Activated CD8-positive, alpha-beta T cell treated with anti-CD3 and anti-CD28 coated beads for 36 hours (primary cell): ENCODE measurements around the gene LRMDA. TPM values are rescaled to one million over a fixed set of nuclear protein-coding genes. Genes with fewer than 3 reads are reported as not detected.

Source experiments
- ATAC-seq: fragments of 200-7000 bp; cut with Tn5 transposase; one replicate; pipeline ENCODE4 v1.10.0; 2021; ENCODE audit warnings: mild to moderate bottlenecking, moderate library complexity
- CTCF ChIA-PET: fragments of 350-600 bp; sonication (Branson Sonifier 250); formaldehyde crosslinking; loops from one replicate; lab custom pipeline; 2021; ENCODE audit warnings: antibody characterized with exemption; lab: Charles Lee
- POLR2A ChIA-PET: fragments of 350-600 bp; sonication (Branson Sonifier 250); formaldehyde crosslinking; loops from one replicate; lab custom pipeline; 2021; ENCODE audit warnings: antibody characterized with exemption; lab: Charles Lee
- DNase-seq: peaks from one replicate; pipeline ENCODE4 v3.0.0-alpha.2; 2020
- H3K27ac Mint-ChIP-seq: one replicate; pipeline ENCODE4 v1.8.0; 2021; ENCODE audit warnings: mild to moderate bottlenecking, mixed read lengths
- H3K27me3 Mint-ChIP-seq: one replicate; pipeline ENCODE4 v1.8.0; 2021; ENCODE audit warnings: mixed read lengths
- H3K36me3 Mint-ChIP-seq: one replicate; pipeline ENCODE4 v1.8.0; 2021; ENCODE audit warnings: low read depth, mixed read lengths
- H3K4me1 Mint-ChIP-seq: one replicate; pipeline ENCODE4 v1.8.0; 2021; ENCODE audit warnings: low read depth, mixed read lengths
- H3K4me3 Mint-ChIP-seq: one replicate; pipeline ENCODE4 v1.8.0; 2021; ENCODE audit warnings: mild to moderate bottlenecking, moderate library complexity, mixed read lengths
- H3K9me3 Mint-ChIP-seq: one replicate; pipeline ENCODE4 v1.8.0; 2021; ENCODE audit warnings: mixed read lengths
- intact Hi-C: fragments of 100-400 bp; cut with micrococcal nuclease; formaldehyde crosslinking; loops from one replicate; pipeline ENCODE4 v1.10.0; 2022
- total RNA-seq, 2 experiments: library from RNA; stranded (reverse); gene quantifications; one replicate each; pipeline ENCODE4 v1.2.3, GENCODE V29; 2021
- TF ChIP-seq, protein P1 (sequence below): fragments of 200-600 bp; IDR thresholded peaks from one replicate; pipeline ENCODE4 v1.8.0; 2022; ENCODE audit warnings: antibody characterized with exemption, mild to moderate bottlenecking

The LRMDA gene
- total RNA-seq, 2 experiments from 2014 or later: not detected

- Mint-ChIP-seq H3K4me3 (no peak overlapping the region), H3K4me1 (no peaks in the 10 kb centered on the region), H3K36me3 (no peaks in the 10 kb centered on the region), H3K27ac (no peak overlapping the region), H3K27me3 (peaks cover 2% of the 10 kb centered on the region), H3K9me3 (no peaks in the 10 kb centered on the region)
- ChIA-PET POLR2A (no interaction called here), CTCF (no interaction called here)
- intact Hi-C loops: no loop called here
- DNase-seq (no peak), ATAC-seq (no peak)
- TF ChIP-seq, protein P1, sequence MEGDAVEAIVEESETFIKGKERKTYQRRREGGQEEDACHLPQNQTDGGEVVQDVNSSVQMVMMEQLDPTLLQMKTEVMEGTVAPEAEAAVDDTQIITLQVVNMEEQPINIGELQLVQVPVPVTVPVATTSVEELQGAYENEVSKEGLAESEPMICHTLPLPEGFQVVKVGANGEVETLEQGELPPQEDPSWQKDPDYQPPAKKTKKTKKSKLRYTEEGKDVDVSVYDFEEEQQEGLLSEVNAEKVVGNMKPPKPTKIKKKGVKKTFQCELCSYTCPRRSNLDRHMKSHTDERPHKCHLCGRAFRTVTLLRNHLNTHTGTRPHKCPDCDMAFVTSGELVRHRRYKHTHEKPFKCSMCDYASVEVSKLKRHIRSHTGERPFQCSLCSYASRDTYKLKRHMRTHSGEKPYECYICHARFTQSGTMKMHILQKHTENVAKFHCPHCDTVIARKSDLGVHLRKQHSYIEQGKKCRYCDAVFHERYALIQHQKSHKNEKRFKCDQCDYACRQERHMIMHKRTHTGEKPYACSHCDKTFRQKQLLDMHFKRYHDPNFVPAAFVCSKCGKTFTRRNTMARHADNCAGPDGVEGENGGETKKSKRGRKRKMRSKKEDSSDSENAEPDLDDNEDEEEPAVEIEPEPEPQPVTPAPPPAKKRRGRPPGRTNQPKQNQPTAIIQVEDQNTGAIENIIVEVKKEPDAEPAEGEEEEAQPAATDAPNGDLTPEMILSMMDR: no peak
These were observed 249.9 kb downstream of the LRMDA start for GRCh38 chr10:75681334-75681733.

DNA sequence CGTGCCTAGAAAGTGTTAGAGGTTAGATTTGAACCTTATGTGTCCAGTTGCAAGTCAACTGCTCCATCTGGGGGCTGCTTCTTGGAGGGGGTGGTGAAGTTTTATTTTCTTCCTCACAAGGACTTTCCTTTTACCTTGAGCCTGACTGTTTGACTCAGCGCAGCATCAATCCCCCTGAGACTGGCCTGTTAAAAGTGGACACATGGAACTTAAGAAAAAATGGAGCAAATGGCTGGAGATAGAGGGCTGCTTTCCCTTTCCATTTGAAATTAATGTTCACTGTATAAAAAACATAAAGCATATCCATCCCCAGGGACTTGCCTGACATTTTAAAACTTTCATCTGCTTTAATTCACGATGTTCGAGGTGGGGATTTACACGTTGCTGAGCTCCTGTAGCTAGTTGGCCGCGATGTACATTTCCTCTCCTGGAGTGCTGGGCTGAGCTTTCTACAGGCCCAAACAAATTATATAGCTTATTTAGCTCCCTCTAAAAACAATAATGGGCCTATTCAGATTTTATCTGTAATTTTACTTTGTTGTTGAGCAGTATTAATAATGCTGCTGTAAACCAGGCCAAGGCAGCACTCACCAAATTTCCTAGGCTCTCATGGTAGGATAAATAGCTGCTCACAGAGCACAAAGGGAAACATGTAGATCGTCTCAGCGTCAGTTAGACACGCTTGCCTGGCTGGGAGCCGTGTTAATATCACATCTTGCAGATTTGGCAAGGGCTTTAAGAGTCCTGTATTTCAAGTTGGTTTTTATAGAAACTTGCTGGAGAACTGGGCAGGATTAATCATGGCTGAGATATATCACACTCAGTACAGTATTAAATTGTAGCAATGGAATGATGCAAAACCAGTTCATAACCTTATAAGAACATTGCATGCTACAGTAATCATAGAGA, 251.5 kb downstream of the LRMDA start:
- H3K27ac Mint-ChIP-seq: no peak overlapping the region
- no peak for ATAC-seq
- no peaks in the 10 kb centered on the region for H3K9me3 Mint-ChIP-seq
- no peak for DNase-seq
- no peak overlapping the region for H3K4me3 Mint-ChIP-seq
- H3K27me3 Mint-ChIP-seq: peaks cover 2% of the 10 kb centered on the region
- intact Hi-C loops: no loop called here
- CTCF ChIA-PET: no interaction called here
- TF ChIP-seq, protein P1: no peak
- no peaks in the 10 kb centered on the region for H3K36me3 Mint-ChIP-seq
- no peaks in the 10 kb centered on the region for H3K4me1 Mint-ChIP-seq
- POLR2A ChIA-PET: no interaction called here

DNA sequence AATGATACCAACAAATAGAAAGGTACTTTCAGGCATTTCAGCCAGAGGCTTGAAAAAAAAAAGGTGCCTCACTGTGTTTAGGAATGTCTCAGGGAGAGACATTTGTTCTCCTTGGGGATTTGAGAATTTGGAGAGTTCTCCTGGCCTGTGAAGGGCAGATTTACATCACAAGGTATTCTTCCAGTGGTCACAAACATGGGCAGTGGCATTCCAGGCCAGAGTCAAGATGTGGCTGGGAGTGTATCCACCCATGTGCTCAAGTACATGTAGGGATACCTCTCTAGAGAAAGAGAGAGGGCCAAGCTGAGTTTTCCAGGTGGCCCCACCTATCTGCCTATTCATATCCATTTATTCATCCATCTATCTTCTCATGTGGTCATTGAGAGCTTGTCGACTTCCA, 253.8 kb downstream of the LRMDA start:
- POLR2A ChIA-PET: no interaction called here
- no peak overlapping the region for H3K27ac Mint-ChIP-seq
- no peaks in the 10 kb centered on the region for H3K9me3 Mint-ChIP-seq
- CTCF ChIA-PET: no interaction called here
- no peaks in the 10 kb centered on the region for H3K4me1 Mint-ChIP-seq
- TF ChIP-seq, protein P1: no peak
- intact Hi-C loops: no loop called here
- H3K36me3 Mint-ChIP-seq: no peaks in the 10 kb centered on the region
- DNase-seq: no peak
- H3K27me3 Mint-ChIP-seq: no peaks in the 10 kb centered on the region
- no peak overlapping the region for H3K4me3 Mint-ChIP-seq
- no peak for ATAC-seq

DNA sequence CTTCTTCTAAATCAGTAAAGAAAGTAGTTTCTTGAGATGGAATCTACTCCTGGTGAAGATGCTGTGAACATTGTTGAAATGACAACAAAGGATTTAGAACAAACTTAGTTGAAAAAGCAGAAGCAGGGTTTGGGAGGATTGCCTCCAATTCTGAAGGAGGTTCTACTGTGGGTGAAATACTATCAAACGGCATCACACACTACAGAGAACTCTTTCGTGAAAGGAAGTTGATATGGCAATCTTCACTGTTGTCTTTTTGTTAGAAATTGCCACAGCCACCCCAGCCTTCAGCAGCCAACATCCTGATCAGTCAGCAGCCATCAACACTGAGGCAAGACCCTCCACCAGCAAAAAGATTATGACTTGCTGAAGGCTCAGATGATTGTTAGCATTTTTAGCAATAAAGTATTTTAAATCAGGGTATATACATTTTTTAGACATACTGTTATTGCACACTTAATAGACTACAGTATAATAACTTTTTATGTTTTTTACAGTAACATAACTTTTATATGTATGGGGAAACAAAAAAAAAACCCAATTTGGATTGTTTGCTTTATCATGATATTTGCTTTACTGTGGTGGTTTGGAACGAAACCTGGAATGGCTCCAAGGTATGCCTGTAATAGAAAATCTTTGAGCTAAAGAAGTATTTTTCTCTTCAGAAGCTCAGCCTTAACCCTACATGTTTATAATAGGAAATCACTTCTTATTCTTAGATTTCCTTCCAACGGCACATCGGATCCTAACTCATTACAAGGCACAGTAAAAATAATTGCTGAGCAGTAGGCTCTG, 257.3 kb downstream of the LRMDA start:
- H3K27me3 Mint-ChIP-seq: no peaks in the 10 kb centered on the region
- ChIA-PET CTCF (no interaction called here), POLR2A (no interaction called here)
- no peaks in the 10 kb centered on the region for H3K36me3 Mint-ChIP-seq
- ATAC-seq (no peak), DNase-seq (no peak)
- H3K9me3 Mint-ChIP-seq: no peaks in the 10 kb centered on the region
- H3K4me1 Mint-ChIP-seq: no peaks in the 10 kb centered on the region
- intact Hi-C loops: no loop called here
- no peak overlapping the region for H3K27ac Mint-ChIP-seq
- TF ChIP-seq, protein P1: no peak
- H3K4me3 Mint-ChIP-seq: no peak overlapping the region

- CTCF ChIA-PET: no interaction called here
- H3K27me3 Mint-ChIP-seq: peaks cover 2% of the 10 kb centered on the region
- no peaks in the 10 kb centered on the region for H3K9me3 Mint-ChIP-seq
- intact Hi-C loops: no loop called here
- no peaks in the 10 kb centered on the region for H3K36me3 Mint-ChIP-seq
- H3K4me1 Mint-ChIP-seq: no peaks in the 10 kb centered on the region
- TF ChIP-seq, protein P1: no peak
- no peak overlapping the region for H3K27ac Mint-ChIP-seq
- no peak for DNase-seq
- no peak for ATAC-seq
- H3K4me3 Mint-ChIP-seq: no peak overlapping the region
- POLR2A ChIA-PET: no interaction called here
These were observed 262.1 kb downstream of the LRMDA start for GRCh38 chr10:75693489-75693888.
